Activated CD4-positive, alpha-beta T cell treated with anti-CD3 and anti-CD28 coated beads for 48 hours (primary cell): ENCODE data around the gene DCAF8.
A peak's percentile ranks its signal among the peaks of the same experiment; 100 is the strongest.

Experiments
- DNase-seq: peaks from one replicate; pipeline ENCODE4 v3.0.0-alpha.2; 2020

Gene DCAF8

DNA sequence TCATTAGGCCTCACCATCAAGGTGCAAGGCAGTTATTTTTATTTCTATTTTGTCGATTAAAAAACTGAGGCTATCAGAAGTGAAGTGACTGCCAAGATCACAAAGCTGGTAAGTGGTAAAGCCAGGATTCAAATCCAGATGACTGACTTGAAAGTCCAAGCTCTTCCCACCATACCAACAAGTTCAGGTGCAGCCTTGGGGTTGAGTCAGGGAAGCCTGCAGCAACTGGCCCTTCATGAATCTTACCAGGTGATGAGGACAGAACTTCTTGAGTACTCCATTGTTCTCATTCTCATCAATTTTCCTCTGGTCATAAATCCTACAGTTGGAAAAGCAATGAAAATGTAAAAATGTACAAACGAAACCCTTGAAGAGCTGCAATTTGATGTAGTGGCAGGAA, 37.0 kb downstream of the DCAF8 start:
- DNase-seq = no peak

DNA sequence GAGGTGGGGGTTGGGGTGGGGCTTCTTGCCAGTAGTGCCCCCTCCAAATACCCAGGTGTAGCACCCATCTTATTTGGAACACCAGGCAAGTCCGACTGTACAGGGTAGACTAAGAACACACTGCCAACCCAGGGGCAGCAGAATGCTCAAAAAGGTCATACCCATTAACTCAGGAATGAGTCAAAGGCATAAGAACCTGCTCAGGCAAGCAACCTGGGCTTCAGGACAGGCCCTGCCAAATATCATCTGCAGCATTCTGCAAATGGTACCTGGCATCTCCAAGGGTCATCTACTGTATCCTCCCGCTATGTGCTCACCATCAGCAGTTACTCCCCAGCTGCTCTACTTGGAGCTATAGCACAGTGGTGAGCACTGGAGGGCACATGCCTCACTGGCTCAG, 37.7 kb downstream of the DCAF8 start:
- no peak for DNase-seq

DNA sequence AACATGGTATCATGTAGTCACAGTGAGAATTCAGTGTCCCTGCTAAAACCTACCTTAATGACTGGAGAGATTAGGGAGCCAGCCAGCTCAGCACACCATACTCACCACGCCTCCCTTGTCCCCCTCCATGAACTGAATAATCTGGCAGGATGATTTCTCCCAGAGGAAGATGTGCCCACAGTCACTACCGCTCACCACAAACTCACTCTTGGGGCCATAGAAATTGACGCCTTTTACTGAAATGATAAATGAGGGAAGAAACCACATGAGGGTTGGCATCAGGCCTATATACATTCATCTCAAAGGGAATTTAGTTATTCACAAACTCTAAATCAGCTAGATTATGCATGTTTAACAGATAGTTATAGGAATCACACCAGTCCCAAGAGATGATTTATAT, 39.8 kb downstream of the DCAF8 start:
- DNase-seq = no peak

DNA sequence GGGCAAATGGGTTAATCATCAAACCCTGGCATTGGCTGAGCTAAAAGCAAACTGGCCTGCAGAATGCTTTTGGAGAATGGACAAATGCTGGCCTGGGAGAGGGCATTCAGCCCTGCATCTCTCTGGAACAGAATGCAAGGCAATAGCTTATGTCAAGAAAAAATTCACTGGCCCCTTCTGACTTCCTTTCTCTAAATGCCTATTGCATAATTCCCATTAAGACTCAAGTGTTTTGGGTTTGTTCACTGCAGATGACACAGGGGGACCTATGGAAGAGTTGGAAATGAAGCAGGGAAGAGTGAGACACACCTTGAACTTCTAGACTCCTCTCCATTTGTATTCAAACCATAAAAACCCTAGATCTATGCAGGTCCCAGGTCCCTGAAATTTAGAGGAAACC, 41.3 kb downstream of the DCAF8 start:
- DNase-seq = no peak

DNA sequence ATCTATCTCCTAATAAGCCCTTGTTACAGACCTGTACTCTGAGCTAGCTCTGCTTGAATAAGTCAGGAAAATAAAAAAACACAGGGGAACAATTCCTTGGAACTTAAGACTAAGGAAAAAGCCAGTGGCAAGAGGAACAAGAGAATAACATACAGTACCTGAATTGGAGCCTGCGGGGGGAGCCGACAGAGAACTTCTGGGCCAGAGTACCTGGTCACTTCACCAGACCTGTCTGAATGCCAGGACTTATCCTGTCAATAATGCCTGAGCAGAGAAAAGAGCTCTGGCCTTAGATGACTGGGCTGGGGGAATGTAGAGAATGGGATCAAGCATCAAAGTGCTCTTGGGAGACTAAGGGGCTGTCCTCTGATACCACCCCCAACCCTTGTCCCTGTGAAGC, 42.0 kb downstream of the DCAF8 start:
- no peak for DNase-seq

DNA sequence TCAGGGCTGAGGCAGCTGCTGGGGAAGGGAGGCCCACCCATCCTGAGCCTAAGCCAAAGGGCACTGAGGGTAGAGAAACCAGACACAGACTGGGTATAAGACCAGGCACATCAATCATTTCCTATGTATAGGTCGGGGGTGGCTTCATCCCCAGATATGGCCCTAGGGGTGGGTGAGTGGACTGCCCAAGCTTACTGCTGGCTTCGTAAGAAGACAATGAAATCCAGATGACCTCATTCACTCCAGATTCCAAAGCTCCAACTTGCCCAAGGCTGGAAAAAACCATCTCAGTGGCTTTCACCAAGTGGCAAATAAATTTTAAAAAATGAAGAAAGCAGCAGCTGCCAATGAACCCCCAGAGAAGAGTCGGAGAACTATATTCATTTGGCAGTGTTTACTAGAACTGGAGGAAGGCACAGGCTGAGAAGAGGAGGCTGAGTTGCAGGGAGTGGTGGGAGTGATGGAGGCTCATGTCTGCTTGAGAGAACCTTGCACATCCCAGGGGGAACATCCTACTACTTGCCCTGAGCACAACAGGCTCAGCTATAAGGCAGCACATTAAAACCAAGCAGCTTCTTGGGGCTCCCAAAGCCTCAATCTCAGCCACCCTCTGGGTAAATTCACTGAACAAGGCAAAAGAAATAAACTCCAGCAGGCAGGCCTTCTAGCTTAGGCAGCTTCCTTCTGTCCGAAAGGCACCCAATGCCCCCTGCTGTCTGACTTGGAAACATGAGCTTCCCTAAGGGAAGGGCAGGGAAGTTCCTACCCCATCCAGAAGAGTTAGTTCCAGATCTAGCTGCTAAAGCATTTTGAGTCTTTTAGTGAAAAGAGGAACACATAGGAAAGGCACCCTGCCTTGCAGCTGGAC, 43.1 kb downstream of the DCAF8 start:
- DNase-seq = no peak

DNA sequence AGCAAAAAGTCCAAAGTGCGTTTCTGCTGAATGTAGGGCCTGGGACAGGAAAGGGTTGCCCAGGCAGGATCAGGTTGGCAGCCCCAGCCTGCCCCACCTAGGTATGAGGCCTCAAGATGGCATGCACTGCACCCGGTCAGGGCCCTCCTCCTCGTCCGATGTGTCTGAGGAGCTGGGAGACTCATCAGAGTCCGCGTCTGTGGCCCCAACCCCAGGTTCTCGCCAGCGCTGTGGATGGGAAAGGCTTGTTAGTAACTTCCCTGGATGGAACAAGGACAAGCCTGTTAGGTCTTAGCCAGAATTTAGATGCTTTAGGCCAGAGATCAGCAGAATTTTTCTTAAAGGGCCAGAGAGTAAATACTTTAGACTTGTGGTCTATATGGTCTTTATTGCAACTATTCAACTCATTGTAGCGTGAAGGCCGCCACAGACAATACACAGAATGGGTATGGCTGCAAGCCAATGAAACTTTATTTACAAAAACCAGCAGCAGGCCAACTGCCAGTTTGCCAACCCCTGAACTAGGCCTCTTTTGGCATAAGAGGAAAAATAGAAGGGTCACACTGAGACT, 44.8 kb downstream of the DCAF8 start:
- no peak for DNase-seq

DNA sequence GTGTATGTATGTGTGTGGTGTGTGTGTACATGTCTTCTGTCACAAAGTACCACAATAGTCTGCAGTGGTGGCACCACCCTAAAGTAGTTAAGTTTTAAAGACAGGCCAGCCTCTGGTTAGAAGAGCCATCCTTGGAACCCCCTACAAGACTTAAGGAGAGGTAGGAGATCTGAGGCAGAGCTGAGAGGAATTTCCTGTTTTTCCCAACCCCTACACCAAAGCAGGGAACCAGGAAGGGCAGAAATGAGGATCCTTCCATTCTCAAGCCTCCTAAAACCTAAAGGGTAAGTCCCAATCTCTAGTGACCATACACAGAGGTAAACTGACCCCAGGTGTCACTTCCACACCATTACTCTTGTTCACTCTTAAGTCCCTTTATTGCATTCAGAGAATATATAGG, 46.0 kb downstream of the DCAF8 start:
- no peak for DNase-seq

DNA sequence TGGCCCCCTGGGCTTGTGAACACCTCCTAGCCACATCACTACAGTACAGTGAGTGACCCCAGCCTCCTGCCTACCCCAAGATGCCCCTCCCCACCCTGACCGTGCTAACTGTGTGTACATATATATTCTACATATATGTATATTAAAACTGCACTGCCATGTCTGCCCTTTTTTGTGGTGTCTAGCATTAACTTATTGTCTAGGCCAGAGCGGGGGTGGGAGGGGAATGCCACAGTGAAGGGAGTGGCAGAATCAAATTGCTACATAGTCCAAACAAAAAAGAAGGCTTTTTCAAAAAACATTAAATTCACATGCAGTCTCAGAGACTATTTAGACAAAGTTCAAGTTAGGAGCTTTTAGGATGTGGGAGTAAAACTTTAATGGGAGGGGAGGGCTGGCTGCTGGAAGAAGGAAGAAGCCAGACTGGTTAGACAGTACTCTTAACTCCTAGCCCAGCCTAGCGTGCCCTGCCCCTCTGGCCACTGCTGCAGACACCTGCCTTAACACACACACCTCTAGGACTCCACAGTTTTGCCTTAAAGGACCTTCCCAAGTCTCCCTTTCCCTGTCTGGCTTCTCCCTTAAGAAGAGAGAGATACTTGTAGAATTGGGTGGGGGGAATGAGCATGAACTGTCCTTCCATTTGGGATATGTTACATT, 47.7 kb downstream of the DCAF8 start:
- no peak for DNase-seq

DNA sequence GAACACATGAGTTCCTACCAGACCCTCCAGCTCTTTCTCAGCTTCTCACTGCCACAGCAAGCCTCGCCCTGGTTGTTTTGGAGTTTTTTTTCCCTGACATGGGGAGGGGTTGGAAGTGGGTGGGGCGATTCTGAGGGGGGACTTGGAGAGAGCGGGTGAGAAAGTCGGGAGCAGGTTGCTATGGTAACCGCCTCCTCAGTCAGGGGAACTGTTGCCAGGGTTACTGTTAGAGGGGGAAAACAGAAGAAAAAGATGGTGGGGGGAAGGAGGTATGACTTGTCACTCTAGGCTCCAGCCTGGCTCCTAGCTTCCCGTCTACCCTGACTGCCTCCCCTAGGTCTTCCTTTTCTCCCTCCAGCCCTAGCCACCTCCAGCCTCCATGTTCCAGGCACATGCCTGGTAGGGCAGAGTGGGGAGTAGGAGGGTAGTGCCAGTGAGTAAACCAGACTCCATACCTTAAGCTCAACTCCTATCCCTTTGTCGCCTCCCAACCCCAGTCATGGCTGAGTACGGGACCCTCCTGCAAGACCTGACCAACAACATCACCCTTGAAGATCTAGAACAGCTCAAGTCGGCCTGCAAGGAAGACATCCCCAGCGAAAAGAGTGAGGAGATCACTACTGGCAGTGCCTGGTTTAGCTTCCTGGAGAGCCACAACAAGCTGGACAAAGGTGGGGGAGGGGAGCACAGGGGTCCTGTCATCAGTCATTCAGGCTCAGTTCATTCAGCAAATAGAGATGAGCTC, 51.1 kb downstream of the DCAF8 start:
- DNase-seq = no peak

DNA sequence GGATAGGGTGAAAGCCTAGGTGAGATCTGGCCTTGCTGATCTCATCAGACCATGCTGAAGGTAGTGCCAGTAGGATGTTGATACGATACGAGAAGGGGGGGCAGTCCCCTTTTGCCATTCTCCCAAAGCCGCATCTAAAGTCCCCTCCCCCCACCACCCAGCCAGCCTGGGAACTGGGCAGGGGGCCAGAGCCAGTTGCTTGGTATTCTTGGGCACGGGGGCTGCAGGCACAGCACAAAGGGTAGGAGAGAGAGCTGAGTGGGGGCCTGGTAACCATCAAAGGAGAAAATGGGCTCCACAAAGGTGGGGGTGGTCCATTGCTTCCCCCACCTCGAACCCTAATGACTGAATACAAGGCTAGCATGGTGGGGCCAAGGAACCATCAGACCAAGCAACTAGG, 51.8 kb downstream of the DCAF8 start:
- DNase-seq = no peak

DNA sequence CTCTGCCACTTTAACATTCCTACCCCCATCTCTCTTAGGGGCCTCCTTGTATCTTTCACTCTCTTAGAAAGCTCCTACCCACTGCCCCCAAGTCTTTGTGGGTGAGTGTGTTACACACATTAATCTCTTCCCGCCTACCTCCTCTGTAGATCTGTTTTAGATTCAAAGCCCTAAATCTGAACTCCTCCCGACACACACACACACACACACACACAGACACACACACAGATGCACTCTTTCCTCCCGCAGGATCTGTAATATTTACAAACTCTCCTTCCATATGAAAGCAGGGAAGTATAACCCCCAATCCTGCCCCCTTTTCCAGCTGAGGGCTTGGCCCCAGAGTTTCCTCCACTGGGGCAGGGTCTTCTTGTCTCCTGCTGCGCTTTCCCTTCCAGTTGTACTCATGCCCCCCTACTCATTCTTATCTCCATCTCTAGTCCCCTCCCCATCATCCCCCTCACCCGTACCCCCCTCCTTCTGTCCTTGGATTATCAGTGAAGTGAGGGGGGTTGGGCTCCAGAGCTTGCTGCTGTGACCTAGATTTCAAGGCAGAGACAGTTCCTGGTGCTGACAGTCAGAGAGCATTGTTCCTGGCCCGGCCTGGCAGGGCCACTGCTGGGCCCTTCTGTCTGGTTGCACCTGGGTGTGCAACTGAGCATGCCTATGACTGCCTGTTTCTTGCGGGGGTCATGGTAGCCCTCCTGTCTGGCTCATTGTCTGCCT, 52.9 kb downstream of the DCAF8 start:
- no peak for DNase-seq

DNA sequence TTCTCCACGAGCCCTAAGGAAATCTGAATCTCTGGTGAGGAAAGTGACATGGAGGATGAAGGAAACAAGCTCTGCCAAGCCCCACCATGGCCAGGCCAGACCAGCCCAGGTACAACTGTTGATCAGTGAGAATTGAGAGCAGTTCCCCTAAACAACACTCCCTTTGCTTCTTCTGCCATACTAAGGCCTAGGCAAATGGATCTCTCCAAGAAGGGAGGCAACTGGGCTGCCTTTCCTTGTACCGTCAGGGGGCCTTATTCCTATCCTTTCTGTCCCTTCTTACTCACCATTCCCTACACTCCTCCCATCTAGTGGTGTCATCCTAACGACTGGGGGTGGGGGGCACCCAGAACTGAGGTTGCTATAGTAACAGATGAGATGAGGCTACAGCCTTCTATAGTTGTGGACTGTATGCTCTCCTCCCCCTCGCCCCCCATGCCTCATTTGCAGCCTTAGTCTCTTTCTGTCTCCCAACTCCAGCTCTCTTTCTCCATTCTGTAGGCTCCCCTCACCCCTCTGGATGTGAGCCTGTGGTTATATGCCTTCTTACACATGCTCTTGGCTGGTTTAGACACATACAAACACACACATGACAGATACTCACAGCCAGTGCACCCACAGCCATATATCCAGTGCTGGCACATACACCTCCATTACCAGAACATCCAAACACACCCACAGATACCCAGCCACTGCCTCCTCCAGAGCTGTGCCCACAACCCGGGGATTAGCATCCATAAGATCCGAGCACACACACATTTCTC, 53.6 kb downstream of the DCAF8 start:
- DNase-seq = no peak

DNA sequence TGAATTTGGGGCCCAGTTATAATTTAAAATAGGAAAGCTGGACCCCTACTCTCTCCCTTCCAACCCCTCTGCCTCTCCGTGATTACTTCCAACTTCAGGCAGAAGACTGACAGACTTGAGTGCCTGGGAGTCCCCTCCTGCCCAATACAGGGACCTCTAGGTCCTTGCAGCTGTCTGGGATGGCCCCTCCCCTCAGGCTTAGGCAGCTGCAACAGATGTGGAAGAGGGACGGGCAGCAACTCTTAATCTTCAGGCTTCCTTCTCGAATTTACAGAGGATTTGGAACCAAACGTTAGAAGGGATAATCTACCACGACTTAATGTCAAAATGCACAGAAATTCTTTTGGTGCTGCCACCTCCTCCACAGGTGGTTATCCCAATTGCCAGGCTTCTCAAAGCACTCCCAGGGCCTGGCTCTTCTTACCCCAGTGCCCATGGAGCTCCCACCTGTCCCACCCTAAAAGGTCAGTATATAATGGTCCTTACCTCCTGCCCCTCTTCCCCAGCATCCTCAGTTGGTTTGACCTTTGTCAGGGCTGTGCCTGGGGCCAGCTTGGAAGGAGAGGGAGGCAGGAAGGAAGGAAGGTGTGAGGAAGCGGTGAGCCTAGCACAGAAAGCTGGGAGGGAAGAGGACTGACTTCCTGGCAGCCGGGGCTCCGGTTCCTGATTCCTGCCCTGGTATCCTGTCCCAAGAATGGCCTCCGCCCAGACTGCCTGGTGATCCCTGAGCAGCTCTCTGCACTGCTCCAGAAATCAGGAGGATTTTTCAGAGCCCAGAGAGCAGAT, 54.4 kb downstream of the DCAF8 start:
- no peak for DNase-seq

DNA sequence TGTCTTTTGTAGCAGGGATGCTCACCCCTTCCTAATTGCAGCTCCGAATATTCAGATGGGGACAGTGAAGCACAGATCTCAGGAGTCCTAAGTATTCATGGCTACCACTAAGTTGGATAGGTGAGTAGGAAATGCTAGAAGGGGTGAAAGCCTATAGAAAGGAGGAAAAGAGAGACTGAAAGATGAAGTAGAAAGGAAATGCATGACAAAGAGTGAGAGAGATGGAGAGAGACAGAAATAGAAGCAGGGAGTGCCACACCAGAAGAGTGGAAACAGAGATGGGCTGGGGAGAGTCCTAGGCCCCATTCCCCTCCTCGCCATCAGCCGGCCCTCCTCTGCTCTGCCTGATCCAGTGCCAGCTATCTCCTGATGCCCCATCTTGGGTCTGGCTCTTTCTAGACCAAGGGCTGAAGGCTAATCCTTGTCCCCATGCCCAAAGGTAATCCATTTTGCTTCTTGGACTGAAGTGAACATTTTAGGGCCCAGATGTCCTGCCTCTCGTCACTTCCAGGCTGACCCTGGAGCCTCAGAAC, 55.2 kb downstream of the DCAF8 start:
- no peak for DNase-seq

DNA sequence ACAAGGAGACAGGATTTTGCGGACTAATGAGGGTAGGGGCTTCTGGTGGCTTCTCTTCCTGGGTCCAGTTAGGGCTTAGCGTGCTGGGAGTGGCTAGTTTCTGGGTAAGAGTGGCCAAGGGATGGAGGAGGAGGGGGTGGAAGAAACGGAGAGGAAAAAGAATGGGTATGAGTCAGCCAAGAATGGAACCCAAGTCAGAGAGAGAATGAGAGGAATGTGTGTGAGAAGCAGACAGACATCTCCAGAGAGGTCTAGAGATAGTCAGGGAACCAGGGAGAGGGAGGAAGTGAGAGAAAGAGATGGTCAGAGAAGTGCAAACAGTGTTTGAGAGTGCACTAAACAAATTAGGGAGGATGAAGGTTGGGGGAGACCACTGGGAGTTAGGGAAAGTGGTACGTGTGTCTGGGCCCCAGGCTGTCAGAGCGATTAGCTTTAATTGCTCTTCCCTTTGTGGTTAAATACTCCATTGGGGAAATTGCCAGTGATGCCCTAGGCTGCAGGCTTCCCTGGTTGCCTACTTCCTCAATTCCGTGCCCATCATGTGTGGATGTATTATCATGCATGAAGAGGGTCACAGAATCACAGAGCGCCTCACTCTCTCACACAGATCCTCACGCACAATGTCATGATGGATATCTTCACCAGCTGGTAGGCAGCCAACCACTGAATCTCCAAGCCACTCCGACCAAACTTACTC, 55.8 kb downstream of the DCAF8 start:
- DNase-seq = no peak

DNA sequence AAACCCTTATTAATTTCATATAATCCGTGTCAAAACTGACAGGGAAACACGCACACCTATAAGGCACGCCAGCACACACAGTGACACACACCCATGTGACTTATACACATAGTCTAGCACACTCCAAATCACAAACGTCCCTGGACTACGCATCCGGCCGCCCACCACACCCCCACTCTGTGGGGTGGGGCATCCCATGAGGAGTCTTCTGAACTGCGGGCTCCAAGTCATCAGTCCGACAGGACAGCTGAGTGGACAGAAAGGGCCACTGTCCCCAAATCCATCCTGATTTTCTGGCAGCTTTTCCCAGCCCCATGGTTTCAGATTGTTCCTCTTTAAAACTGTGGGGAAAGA, 56.3 kb downstream of the DCAF8 start:
- peak; percentile 70 for DNase-seq

DNA sequence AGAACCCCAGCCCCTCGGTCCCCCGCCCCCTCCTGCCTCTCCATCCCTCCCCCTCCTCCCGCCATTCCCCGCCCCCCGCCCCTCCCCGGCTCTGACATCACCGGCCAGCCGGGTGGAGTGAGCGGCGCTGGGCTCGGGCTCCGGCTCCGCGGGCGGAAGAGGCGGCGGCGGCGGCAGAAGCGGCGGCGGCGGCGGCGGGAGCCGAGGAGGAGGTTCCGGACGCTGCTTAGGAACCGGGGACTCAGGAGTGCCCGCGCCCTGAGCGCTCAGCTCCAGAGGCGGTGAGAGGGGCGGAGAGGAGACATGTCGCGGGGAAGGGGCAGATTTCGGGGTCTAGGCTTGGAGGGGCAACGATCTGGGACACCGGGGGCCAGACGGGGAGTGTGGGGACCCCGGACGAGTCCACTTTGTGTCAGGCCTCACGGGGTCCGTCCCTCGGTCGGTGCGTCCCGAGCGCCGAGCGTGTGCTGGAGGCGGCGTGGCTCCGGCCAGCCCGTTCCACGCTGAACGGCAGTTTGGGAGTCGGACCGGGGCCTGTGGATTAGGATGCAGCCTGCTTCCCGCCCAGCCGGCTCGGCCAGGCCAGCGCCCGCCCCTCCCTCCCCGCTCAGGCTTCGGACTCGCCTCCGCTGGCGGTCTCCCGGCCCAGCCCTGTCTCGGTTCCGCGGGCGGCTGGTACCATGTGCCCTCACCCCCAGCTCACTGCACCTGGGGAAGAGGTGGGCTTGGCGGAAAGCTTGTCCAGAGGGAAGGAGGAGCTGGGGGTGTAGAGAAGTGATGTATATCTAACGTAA, 56.9 kb downstream of the DCAF8 start, which contains the start of gene PEA15:
PEA15 (plus strand) TSS at position 143 of the 794 bp plus-strand sequence. CDS start 6,161 bp downstream, outside the sequence.
- DNase-seq = peak; percentile 75

DNA sequence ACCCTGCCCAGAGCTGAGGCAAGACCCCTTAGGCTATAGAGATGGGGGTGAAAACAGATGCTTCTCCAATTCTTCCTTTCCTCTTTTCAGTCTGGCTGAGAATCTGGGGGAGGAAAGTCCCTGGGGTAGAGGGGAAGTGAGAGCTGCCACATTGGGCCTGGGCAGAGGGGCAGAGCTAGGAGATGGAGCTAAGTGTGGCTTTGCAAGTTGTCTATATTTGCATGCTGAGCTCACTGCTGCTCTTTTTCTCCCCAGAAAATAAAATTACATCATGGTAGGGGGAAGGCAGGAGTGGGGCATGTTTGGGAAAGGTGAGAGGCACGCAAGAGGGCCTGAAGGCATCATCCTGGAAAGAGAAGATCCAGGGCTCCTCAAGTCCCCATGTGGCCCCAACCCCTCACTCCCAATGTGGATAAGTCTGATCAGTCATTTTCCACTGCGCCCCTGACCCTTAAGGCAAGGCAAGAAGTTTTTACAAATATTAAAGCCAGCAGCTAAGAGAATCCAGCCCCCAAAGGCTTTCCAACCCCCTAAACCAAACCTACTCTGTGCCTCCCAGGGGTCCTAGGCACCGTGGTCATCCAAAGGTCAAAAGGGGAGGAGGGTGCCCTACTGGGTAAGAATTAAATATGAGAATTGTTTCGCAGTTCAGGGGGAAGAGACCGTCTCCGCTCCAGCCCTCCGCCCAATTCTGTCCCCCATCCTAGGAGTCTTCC, 57.7 kb downstream of the DCAF8 start:
- DNase-seq = no peak
